Prostate gland (tissue), 2 donors: ENCODE data around the gene VPS26C.

Source experiments
- POLR2A ChIP-seq: fragments of 450-650 bp; IDR thresholded peaks from one replicate; pipeline ENCODE4 v1.6.1; 2016; ENCODE audit warnings: antibody characterized with exemption, mild to moderate bottlenecking
- POLR2AphosphoS5 ChIP-seq: sonication (generic); formaldehyde crosslinking; IDR thresholded peaks from one replicate; pipeline ENCODE4 v1.6.1; 2017; ENCODE audit warnings: antibody characterized with exemption
- TF ChIP-seq, protein P1 (sequence below), 4 experiments: fragments of 200-600 bp in 2 of 4; fragments of 450-650 bp in 2 of 4; sonication (generic) in 2 of 4; IDR thresholded peaks; 1 replicate in 3 of 4; 2 replicates in 1 of 4; pipeline ENCODE4 v1.5.1; 2016 to 2019; ENCODE audit warnings: antibody characterized with exemption in 4 of 4, mild to moderate bottlenecking in 2 of 4, moderate library complexity in 2 of 4

DNA sequence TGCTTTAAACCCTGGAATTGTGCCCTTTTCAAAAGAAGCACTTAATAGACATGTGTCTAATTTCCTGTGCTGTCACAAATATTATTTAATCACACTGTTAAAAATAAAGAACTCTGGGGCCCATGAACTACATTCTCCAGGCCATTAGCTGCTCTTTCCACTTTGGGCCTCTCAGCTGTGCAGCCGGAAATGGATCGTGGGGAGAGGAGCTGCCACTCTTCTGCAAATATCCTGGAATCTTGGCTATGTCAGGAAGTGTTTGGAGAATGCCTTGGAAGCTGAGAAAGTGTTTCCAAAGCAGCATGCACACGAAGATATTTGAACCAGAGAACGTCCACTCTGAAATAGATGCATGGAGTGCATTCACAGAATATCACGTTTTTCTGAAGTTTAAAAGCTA is 27.5 kb upstream of the VPS26C start:
- TF ChIP-seq, protein P1, sequence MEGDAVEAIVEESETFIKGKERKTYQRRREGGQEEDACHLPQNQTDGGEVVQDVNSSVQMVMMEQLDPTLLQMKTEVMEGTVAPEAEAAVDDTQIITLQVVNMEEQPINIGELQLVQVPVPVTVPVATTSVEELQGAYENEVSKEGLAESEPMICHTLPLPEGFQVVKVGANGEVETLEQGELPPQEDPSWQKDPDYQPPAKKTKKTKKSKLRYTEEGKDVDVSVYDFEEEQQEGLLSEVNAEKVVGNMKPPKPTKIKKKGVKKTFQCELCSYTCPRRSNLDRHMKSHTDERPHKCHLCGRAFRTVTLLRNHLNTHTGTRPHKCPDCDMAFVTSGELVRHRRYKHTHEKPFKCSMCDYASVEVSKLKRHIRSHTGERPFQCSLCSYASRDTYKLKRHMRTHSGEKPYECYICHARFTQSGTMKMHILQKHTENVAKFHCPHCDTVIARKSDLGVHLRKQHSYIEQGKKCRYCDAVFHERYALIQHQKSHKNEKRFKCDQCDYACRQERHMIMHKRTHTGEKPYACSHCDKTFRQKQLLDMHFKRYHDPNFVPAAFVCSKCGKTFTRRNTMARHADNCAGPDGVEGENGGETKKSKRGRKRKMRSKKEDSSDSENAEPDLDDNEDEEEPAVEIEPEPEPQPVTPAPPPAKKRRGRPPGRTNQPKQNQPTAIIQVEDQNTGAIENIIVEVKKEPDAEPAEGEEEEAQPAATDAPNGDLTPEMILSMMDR (IDR thresholded peaks at IDR 0.05): no peak
- TF ChIP-seq POLR2A: no peak
- no peak for TF ChIP-seq POLR2AphosphoS5
